Thoracic aorta (tissue), 2 donors: ENCODE results near the gene FAM98B. TPM values are rescaled to one million over a fixed set of nuclear protein-coding genes. Genes with fewer than 3 reads are reported as not detected.

Source experiments
- ATAC-seq: fragments of 150-250 bp; one replicate; pipeline ENCODE4 v1.8.0; 2017; ENCODE audit warnings: low read depth; ENCODE audit not compliant: insufficient number of reproducible peaks, low FRiP score
- DNase-seq: peaks from one replicate; pipeline ENCODE4 v3.0.0-alpha.2; 2020; ENCODE audit warnings: low spot score
- H3K27ac ChIP-seq, 2 donors: fragments of 200-600 bp; sonication (generic); 1 replicate in 1 of 2; 2 replicates in 1 of 2; pipeline ENCODE4 v1.5.1; 2016; ENCODE audit warnings: mild to moderate bottlenecking in 2 of 2, moderate library complexity in 2 of 2
- H3K27me3 ChIP-seq: fragments of 200-600 bp; sonication (generic); replicated peaks from 2 replicates; pipeline ENCODE4 v1.6.0; 2016; ENCODE audit warnings: mild to moderate bottlenecking; ENCODE audit not compliant: insufficient read depth
- H3K36me3 ChIP-seq: fragments of 200-600 bp; sonication (generic); one replicate; pipeline ENCODE4 v1.5.1; 2016
- H3K4me1 ChIP-seq, 2 donors: fragments of 200-600 bp; sonication (generic); 1 replicate in 1 of 2; 2 replicates in 1 of 2; pipeline versions ENCODE4 v1.5.1 to v1.6.0; 2016; ENCODE audit warnings: low read depth in 2 of 2, mild to moderate bottlenecking in 1 of 2; ENCODE audit not compliant: control insufficient read depth in 1 of 2
- H3K4me3 ChIP-seq: fragments of 200-600 bp; sonication (generic); 2 replicates; pipeline ENCODE4 v1.5.1; 2016; ENCODE audit warnings: mild to moderate bottlenecking
- H3K9me3 ChIP-seq: fragments of 200-600 bp; sonication (generic); 2 replicates; pipeline ENCODE4 v1.5.1; 2016
- CTCF ChIP-seq: fragments of 200-600 bp; sonication (generic); IDR thresholded peaks from one replicate; pipeline ENCODE4 v1.5.1; 2019; ENCODE audit warnings: antibody characterized with exemption
- total RNA-seq, 2 donors: library from RNA; depleted of rRNA; stranded (reverse); fragments of >200 nt; gene quantifications; one replicate each; pipeline versions ENCODE4 v1.1.0 to v1.2.3, GENCODE V29; 2016

Gene FAM98B
- total RNA-seq, 2 donors from 2014 or later: 8.0 to 14.0 TPM

- ATAC-seq: no peak
- Histone ChIP-seq H3K4me1 (no peaks in the 10 kb centered on the region), H3K27me3 (no peaks in the 10 kb centered on the region), H3K9me3 (no peaks in the 10 kb centered on the region), H3K36me3 (no peaks in the 10 kb centered on the region), H3K4me3 (no peak overlapping the region), H3K27ac (no peak overlapping the region)
- DNase-seq: no peak
- TF ChIP-seq CTCF: no peak
Observed at GRCh38 chr15:38503496-38503895, 49.6 kb downstream of the FAM98B start.

- no peak for DNase-seq
- Histone ChIP-seq H3K27me3 (no peaks in the 10 kb centered on the region), H3K36me3 (no peaks in the 10 kb centered on the region), H3K9me3 (no peaks in the 10 kb centered on the region), H3K4me3 (no peak overlapping the region), H3K4me1 (no peaks in the 10 kb centered on the region), H3K27ac (no peak overlapping the region)
- TF ChIP-seq CTCF: no peak
- no peak for ATAC-seq
Observed at GRCh38 chr15:38504680-38505467, 50.9 kb downstream of the FAM98B start.

- no peaks in the 10 kb centered on the region for H3K4me1 ChIP-seq
- no peak for ATAC-seq
Observed at GRCh38 chr15:38506997-38507396, 53.1 kb downstream of the FAM98B start.

GRCh38 chr15:38507570-38507969 lies 53.6 kb downstream of the FAM98B start:
- Histone ChIP-seq H3K36me3 (no peaks in the 10 kb centered on the region), H3K27me3 (no peaks in the 10 kb centered on the region), H3K4me3 (no peak overlapping the region), H3K9me3 (no peaks in the 10 kb centered on the region), H3K4me1 (no peaks in the 10 kb centered on the region), H3K27ac (no peak overlapping the region)
- no peak for ATAC-seq
- no peak for DNase-seq
- TF ChIP-seq CTCF: no peak

More at GRCh38 chr15:38506997-38507396, 53.1 kb downstream of the FAM98B start:
- Histone ChIP-seq H3K27ac (no peak overlapping the region), H3K4me3 (no peak overlapping the region), H3K27me3 (no peaks in the 10 kb centered on the region), H3K9me3 (no peaks in the 10 kb centered on the region), H3K36me3 (no peaks in the 10 kb centered on the region)
- TF ChIP-seq CTCF: no peak
- no peak for DNase-seq

- Histone ChIP-seq H3K4me1 (no peaks in the 10 kb centered on the region), H3K36me3 (no peaks in the 10 kb centered on the region), H3K9me3 (no peaks in the 10 kb centered on the region), H3K27me3 (no peaks in the 10 kb centered on the region), H3K27ac (no peak overlapping the region), H3K4me3 (no peak overlapping the region)
- TF ChIP-seq CTCF: no peak
- DNase-seq (no peak), ATAC-seq (no peak)
Observed at GRCh38 chr15:38508647-38509046, 54.7 kb downstream of the FAM98B start.
